HUES64 (cell line): ENCODE results near the gene FGF14.

Experiments
- H3K27ac ChIP-seq: 2 replicates; pipeline ENCODE4 v1.7.0; 2013; ENCODE audit warnings: low read depth, low read length, inconsistent platforms
- H3K27me3 ChIP-seq: 2 replicates; pipeline ENCODE4 v1.6.1; 2013; ENCODE audit warnings: mild to moderate bottlenecking, low read length; ENCODE audit not compliant: insufficient read depth
- H3K36me3 ChIP-seq: 2 replicates; pipeline ENCODE4 v1.6.1; 2013; ENCODE audit warnings: mild to moderate bottlenecking, low read length; ENCODE audit not compliant: insufficient read depth
- H3K4me1 ChIP-seq: 2 replicates; pipeline ENCODE4 v1.6.1; 2013; ENCODE audit warnings: mild to moderate bottlenecking, low read length, moderate library complexity; ENCODE audit not compliant: insufficient read depth
- H3K4me3 ChIP-seq: 2 replicates; pipeline ENCODE4 v1.5.1; 2013; ENCODE audit warnings: mild to moderate bottlenecking, low read length, moderate library complexity
- H3K9ac ChIP-seq: 2 replicates; pipeline ENCODE4 v1.6.1; 2013; ENCODE audit warnings: mild to moderate bottlenecking, low read depth, low read length
- H3K9me3 ChIP-seq: 2 replicates; pipeline ENCODE4 v1.6.1; 2013; ENCODE audit warnings: low read depth, low read length; ENCODE audit not compliant: insufficient read depth
- WGBS: fragments of 150-250, 120-280 bp; methylation state at CpG from one replicate; pipeline ENCODE4 v1.1.7; 2013; ENCODE audit warnings: missing lambda C conversion rate; 5-methylcytosine and 5-hydroxymethylcytosine counted together

Gene FGF14

GRCh38 chr13:102250448-102250847 lies 151.4 kb downstream of the FGF14 start:
- no peak overlapping the region for H3K4me3 ChIP-seq
- no peak overlapping the region for H3K9ac ChIP-seq
- H3K27me3 ChIP-seq: no peaks in the 10 kb centered on the region
- WGBS: 100% methylated on average over 1 of the region's 2 CpGs
- no peaks in the 10 kb centered on the region for H3K4me1 ChIP-seq
- no peaks in the 10 kb centered on the region for H3K36me3 ChIP-seq
- H3K27ac ChIP-seq: no peak overlapping the region
- H3K9me3 ChIP-seq: no peaks in the 10 kb centered on the region

DNA sequence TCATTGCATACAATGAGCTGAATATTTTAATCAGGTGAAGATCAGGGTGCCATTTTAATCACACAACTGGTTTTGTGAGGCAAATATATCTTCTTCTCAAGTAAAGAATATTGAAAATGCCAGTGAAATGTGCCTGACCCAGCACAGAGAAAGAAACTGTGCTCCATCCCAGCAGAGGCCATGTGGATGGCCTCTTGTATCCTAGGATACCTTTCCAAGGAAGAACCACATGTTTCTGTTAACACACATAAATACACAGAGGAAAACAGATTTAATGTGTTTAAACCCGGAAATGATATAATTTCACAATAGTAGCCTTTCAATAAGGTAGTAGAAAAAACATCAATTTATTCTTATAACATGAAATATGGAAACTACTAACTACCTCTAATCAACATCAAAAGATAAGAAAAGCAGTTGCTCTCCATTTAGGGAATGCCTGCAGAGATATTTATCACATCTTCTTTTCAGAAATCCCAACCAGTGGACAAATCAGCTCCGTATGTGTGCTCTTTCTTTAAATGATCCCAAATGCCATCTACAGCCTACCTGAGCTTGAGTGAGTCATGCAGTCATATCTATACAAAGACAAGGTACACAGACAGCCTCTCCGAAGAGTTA lies 157.1 kb downstream of the FGF14 start:
- Histone ChIP-seq H3K4me1 (no peaks in the 10 kb centered on the region), H3K4me3 (no peak overlapping the region), H3K9ac (no peak overlapping the region), H3K36me3 (no peaks in the 10 kb centered on the region), H3K27me3 (no peaks in the 10 kb centered on the region), H3K9me3 (no peaks in the 10 kb centered on the region), H3K27ac (no peak overlapping the region)
- 91% methylated on average over 1 of the region's 3 CpGs for WGBS

DNA sequence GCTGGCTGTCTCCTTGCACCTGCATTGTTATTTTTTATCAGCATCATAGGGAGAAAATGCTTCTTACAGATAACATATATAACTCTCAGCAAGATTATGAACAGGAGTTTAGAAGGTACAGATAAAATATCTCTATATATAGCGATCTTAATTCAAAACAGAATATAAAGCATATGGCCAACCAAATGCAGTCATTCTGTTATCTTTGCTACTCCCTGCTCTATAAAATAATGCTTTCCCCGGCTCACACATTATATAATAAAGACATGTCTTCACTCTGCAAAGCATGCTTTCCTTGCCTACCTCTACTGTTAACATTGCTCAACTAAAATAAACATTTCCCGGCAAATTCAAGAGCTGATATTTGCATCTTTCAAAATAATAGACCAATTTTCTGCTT lies 161.7 kb downstream of the FGF14 start:
- 95% methylated on average over 3 of the region's 3 CpGs for WGBS
- Histone ChIP-seq H3K4me3 (no peak overlapping the region), H3K4me1 (peaks cover 10% of the 10 kb centered on the region), H3K36me3 (no peaks in the 10 kb centered on the region), H3K9ac (no peak overlapping the region), H3K9me3 (no peaks in the 10 kb centered on the region), H3K27ac (no peak overlapping the region), H3K27me3 (no peaks in the 10 kb centered on the region)

DNA sequence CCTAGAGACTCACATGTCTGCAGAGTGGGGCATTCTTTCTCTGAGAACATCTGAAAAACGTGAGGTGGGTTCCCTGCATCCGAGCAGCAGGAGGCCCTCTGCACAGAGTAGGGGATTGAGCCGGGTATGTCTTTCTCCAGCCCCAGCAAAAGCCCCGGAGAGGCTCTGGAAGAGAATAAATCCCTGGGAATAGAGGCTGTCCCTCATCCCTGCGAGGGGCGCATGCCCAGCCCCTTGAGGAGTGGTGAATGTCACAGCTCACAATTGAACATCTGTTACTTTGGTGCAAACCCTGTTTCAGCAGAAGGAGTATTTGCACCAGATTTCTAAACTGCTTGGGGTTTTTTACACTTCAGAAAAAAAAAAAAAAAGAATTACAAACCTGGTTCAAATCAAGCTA lies 164.6 kb downstream of the FGF14 start:
- no peak overlapping the region for H3K4me3 ChIP-seq
- H3K4me1 ChIP-seq: peaks cover 10% of the 10 kb centered on the region
- no peaks in the 10 kb centered on the region for H3K36me3 ChIP-seq
- no peaks in the 10 kb centered on the region for H3K9me3 ChIP-seq
- no peak overlapping the region for H3K27ac ChIP-seq
- no peaks in the 10 kb centered on the region for H3K27me3 ChIP-seq
- 78% methylated on average over 6 of the region's 6 CpGs for WGBS
- H3K9ac ChIP-seq: no peak overlapping the region

- Histone ChIP-seq H3K4me1 (peaks cover 10% of the 10 kb centered on the region), H3K27ac (no peak overlapping the region), H3K36me3 (no peaks in the 10 kb centered on the region), H3K9ac (no peak overlapping the region), H3K9me3 (no peaks in the 10 kb centered on the region), H3K4me3 (no peak overlapping the region), H3K27me3 (no peaks in the 10 kb centered on the region)
- 92% methylated on average over 8 of the region's 8 CpGs for WGBS
Measured at GRCh38 chr13:102236830-102237229, 165.0 kb downstream of the FGF14 start.

- Histone ChIP-seq H3K27ac (no peak overlapping the region), H3K9me3 (no peaks in the 10 kb centered on the region), H3K4me3 (no peak overlapping the region), H3K36me3 (no peaks in the 10 kb centered on the region), H3K9ac (no peak overlapping the region), H3K4me1 (peaks cover 10% of the 10 kb centered on the region), H3K27me3 (no peaks in the 10 kb centered on the region)
- WGBS: 95% methylated on average over 7 of the region's 7 CpGs
Measured at GRCh38 chr13:102236341-102236740, 165.5 kb downstream of the FGF14 start.

- peaks cover 10% of the 10 kb centered on the region for H3K4me1 ChIP-seq
- no peaks in the 10 kb centered on the region for H3K9me3 ChIP-seq
- no peak overlapping the region for H3K9ac ChIP-seq
- no peak overlapping the region for H3K27ac ChIP-seq
- H3K4me3 ChIP-seq: no peak overlapping the region
- 100% methylated on average over 1 of the region's 1 CpG for WGBS
- H3K27me3 ChIP-seq: no peaks in the 10 kb centered on the region
- no peaks in the 10 kb centered on the region for H3K36me3 ChIP-seq
Measured at GRCh38 chr13:102235689-102236088, 166.2 kb downstream of the FGF14 start.

- 96% methylated on average over 2 of the region's 2 CpGs for WGBS
- Histone ChIP-seq H3K4me1 (peaks cover 10% of the 10 kb centered on the region), H3K9me3 (no peaks in the 10 kb centered on the region), H3K27ac (no peak overlapping the region), H3K27me3 (no peaks in the 10 kb centered on the region), H3K9ac (no peak overlapping the region), H3K4me3 (no peak overlapping the region), H3K36me3 (no peaks in the 10 kb centered on the region)
Measured at GRCh38 chr13:102234618-102235017, 167.2 kb downstream of the FGF14 start.

DNA sequence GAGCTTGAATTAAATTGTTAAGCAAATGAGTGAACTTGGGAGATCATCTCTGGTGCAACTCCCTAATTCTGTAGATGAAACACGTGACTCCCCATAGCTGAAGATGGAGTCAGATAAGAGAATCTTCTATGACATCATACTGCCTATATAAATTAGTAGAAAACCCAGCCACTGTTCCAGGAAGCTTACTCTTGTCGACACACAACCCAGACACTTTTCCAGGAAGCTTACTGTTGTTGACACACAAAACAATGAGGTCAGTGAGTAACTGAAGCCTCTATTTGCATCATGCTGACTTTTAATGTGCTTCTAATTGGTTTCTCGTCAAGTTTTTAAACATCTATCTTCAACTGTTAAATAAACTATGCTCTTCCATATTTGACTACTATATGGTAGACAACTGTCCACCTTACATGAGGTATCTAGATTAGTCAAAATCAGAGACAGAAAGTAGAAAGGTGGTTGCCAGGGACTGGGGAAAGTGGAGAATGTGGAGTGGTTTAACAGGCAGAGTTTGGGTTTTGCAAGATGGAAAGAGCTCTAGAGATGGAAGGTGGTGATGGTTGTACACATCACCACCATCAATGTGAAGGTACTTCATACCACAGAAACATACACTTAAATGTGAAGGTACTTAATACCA lies 168.2 kb downstream of the FGF14 start:
- H3K27ac ChIP-seq: no peak overlapping the region
- no peaks in the 10 kb centered on the region for H3K9me3 ChIP-seq
- 78% methylated on average over 3 of the region's 3 CpGs for WGBS

DNA sequence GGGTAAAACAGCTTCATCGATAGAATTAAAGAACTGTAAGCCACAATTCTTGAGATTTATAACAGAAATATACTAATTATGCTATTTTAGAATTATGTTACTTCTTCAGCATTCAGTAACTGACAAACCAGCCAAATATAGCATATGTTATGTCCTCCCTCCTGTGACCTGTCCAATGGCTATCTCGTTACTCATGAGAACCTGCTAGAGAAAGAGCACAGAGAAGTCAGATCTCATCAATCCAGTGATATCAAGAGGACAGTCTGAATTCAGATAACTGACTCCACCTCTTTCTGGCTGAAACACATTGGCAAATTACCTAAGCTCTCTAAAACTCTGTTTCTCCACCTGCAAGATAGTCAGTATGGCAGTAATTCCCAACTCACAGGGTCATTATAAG lies 170.4 kb downstream of the FGF14 start:
- WGBS: 73% methylated on average over 2 of the region's 2 CpGs
- Histone ChIP-seq H3K4me3 (no peak overlapping the region), H3K9me3 (no peaks in the 10 kb centered on the region), H3K27ac (no peak overlapping the region), H3K4me1 (peaks cover 10% of the 10 kb centered on the region), H3K27me3 (no peaks in the 10 kb centered on the region), H3K9ac (no peak overlapping the region), H3K36me3 (no peaks in the 10 kb centered on the region)

More for the DNA sequence above, 168.2 kb downstream of the FGF14 start:
- no peaks in the 10 kb centered on the region for H3K36me3 ChIP-seq
- peaks cover 10% of the 10 kb centered on the region for H3K4me1 ChIP-seq
- no peaks in the 10 kb centered on the region for H3K27me3 ChIP-seq
- H3K4me3 ChIP-seq: no peak overlapping the region
- no peak overlapping the region for H3K9ac ChIP-seq

GRCh38 chr13:102227741-102228140 lies 174.1 kb downstream of the FGF14 start:
- H3K9me3 ChIP-seq: no peaks in the 10 kb centered on the region

DNA sequence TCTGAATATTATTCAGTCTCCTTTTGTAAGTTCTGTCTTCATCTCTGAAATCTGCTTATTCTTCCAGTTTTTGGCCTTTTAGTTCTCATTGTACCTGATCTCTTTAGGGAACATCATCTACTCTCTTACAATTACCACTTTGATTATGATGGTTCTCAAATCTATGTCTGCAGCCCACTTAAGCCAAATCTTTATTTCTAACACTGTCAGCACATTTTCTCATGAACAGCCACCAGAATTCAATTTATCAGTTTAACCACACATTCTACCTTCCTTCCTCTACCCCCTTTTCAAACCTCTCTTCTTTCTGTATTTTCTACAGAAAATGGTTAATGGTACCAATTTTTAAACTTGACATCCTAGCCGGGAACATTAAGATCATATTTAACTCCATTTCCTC lies 175.3 kb downstream of the FGF14 start:
- no peak overlapping the region for H3K9ac ChIP-seq
- no peak overlapping the region for H3K4me3 ChIP-seq
- no peaks in the 10 kb centered on the region for H3K36me3 ChIP-seq
- no peaks in the 10 kb centered on the region for H3K4me1 ChIP-seq
- 93% methylated on average over 1 of the region's 1 CpG for WGBS
- H3K27me3 ChIP-seq: no peaks in the 10 kb centered on the region
- H3K9me3 ChIP-seq: no peaks in the 10 kb centered on the region
- no peak overlapping the region for H3K27ac ChIP-seq

More at GRCh38 chr13:102227741-102228140, 174.1 kb downstream of the FGF14 start:
- H3K9ac ChIP-seq: no peak overlapping the region
- 94% methylated on average over 6 of the region's 6 CpGs for WGBS
- no peaks in the 10 kb centered on the region for H3K36me3 ChIP-seq
- no peaks in the 10 kb centered on the region for H3K27me3 ChIP-seq
- H3K27ac ChIP-seq: no peak overlapping the region
- no peaks in the 10 kb centered on the region for H3K4me1 ChIP-seq
- H3K4me3 ChIP-seq: no peak overlapping the region
